OCI-LY7 (cell line): Measurements from ENCODE around the gene ZNF503. TPM values are rescaled to one million over a fixed set of nuclear protein-coding genes. Genes with fewer than 3 reads are reported as not detected.

Source experiments
- BruUV-seq: library from RNA; stranded (reverse); fragments of 400-500 nt; replicated peaks from 2 replicates; lab custom pipeline; 2021; lab: Mats Ljungman, UMichigan
- CTCF ChIA-PET: fragments of 300-600 bp; sonication (Branson Sonifier 250); formaldehyde crosslinking; loops from one replicate; lab custom pipeline; 2022; ENCODE audit warnings: antibody characterized with exemption; ENCODE audit not compliant: unreplicated experiment; lab: Charles Lee
- POLR2A ChIA-PET: fragments of 300-600 bp; sonication (Branson Sonifier 250); formaldehyde crosslinking; loops from one replicate; lab custom pipeline; 2022; ENCODE audit warnings: antibody characterized with exemption; lab: Charles Lee
- DNase-seq: peaks from one replicate; pipeline ENCODE4 v3.0.0-alpha.2; 2015; ENCODE audit warnings: low spot score
- H2AFZ ChIP-seq: fragments of 200-600 bp; sonication (generic), shearing (Covaris generic); 2 replicates; pipeline ENCODE4 v1.6.1; 2014; ENCODE audit warnings: mild to moderate bottlenecking, antibody characterized with exemption, low read length, moderate library complexity
- H3K27ac ChIP-seq: fragments of 200-600 bp; sonication (generic); 2 replicates; pipeline ENCODE4 v1.5.1; 2014; ENCODE audit warnings: mixed run types, low read depth, mild to moderate bottlenecking, moderate library complexity, low read length, inconsistent platforms; ENCODE audit not compliant: poor library complexity, severe bottlenecking
- H3K36me3 ChIP-seq: fragments of 200-600 bp; sonication (generic); 2 replicates; pipeline ENCODE4 v1.6.1; 2014; ENCODE audit warnings: mild to moderate bottlenecking, antibody characterized with exemption, low read length, moderate library complexity, mixed read lengths; ENCODE audit not compliant: insufficient read depth
- H3K4me1 ChIP-seq: fragments of 200-600 bp; sonication (generic); 2 replicates; pipeline ENCODE4 v1.5.1; 2014; ENCODE audit warnings: mild to moderate bottlenecking, low read length; ENCODE audit not compliant: insufficient read depth, poor library complexity, severe bottlenecking
- H3K4me2 ChIP-seq: fragments of 200-600 bp; sonication (generic); 2 replicates; pipeline ENCODE4 v1.6.1; 2014; ENCODE audit warnings: mild to moderate bottlenecking, low read length
- H3K4me3 ChIP-seq: fragments of 200-600 bp; sonication (generic); 2 replicates; pipeline ENCODE4 v1.5.1; 2014; ENCODE audit warnings: mild to moderate bottlenecking, low read depth, low read length; ENCODE audit not compliant: poor library complexity, severe bottlenecking
- H3K79me2 ChIP-seq: fragments of 200-600 bp; sonication (generic); 2 replicates; pipeline ENCODE4 v1.6.1; 2016; ENCODE audit warnings: low read depth, mild to moderate bottlenecking, low read length, moderate library complexity, mixed read lengths; ENCODE audit not compliant: insufficient read depth
- H3K9me2 ChIP-seq: fragments of 200-600 bp; sonication (generic); 2 replicates; pipeline ENCODE4 v1.6.1; 2016; ENCODE audit warnings: mild to moderate bottlenecking, low read length, mixed read lengths; ENCODE audit not compliant: insufficient read depth
- H3K9me3 ChIP-seq: fragments of 200-600 bp; sonication (generic); 2 replicates; pipeline ENCODE4 v1.6.1; 2014; ENCODE audit warnings: mild to moderate bottlenecking, mixed run types, low read length, mixed read lengths
- H4K20me1 ChIP-seq: fragments of 200-600 bp; sonication (generic); 2 replicates; pipeline ENCODE4 v1.6.1; 2014; ENCODE audit warnings: mild to moderate bottlenecking, antibody characterized with exemption, low read length, moderate library complexity, mixed read lengths; ENCODE audit not compliant: insufficient read depth
- EZH2phosphoT487 ChIP-seq: fragments of 200-600 bp; sonication (generic); IDR thresholded peaks from 2 replicates; pipeline ENCODE4 v1.6.1; 2018; ENCODE audit warnings: low read depth, borderline replicate concordance, mild to moderate bottlenecking, mixed run types, antibody characterized with exemption, low read length, moderate library complexity, mixed read lengths
- intact Hi-C: fragments of 100-400 bp; cut with micrococcal nuclease; formaldehyde crosslinking; loops from one replicate; pipeline ENCODE4 v1.10.0; 2022; ENCODE audit not compliant: unreplicated experiment
- total RNA-seq, 2 experiments: library from RNA; depleted of rRNA in 1 of 2; stranded (reverse); fragments of >200 nt in 1 of 2; shearing (Covaris generic) in 1 of 2; gene quantifications; 2 replicates each; pipeline ENCODE4 v1.2.3, GENCODE V29; 2014 to 2022
- TF ChIP-seq, protein P1 (sequence below): fragments of 200-600 bp; sonication (generic); conservative IDR thresholded peaks from 2 replicates; pipeline ENCODE4 v1.5.1; 2014; ENCODE audit warnings: mild to moderate bottlenecking, antibody characterized with exemption, low read length, moderate library complexity, mixed read lengths

ZNF503 gene
- total RNA-seq, 2 experiments from 2014 or later: not detected

DNA sequence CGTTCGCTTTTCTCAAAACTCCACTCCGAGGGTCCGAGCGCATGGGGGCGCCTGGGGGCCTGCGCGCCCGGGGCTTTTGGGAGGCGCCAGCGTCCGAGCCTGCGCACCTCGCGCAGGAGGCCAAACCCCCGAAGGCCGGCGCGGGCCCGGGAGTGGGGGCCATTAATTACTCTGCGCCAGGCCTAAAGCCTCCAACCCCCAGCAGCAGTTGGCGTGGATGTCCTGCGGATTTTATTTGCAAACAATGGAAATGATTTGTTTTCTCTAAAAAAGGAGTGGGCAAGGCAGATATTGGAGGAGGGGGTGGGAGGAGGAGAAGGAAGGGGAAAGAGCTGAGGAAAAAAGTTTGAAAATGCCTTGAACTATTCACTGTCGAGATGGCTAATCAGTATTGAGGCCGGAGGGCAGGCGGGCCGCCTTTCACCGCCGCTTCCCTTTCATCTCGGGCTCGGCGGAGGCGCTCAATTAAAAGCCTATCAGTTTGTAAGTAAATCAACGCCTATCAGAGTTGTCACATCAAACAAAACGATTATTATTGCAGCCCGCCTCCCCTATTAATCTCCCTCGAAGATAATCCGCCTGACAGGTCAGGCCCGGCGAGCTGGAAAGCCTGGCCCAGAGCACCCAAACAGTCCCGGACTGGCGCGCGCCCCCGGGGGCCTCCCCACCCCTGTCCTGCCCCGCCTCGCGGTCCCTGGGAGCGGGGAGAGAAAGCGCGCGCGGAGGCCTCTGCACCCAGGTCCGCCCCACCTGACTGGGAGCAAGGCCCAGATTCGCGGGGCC, 3.4 kb upstream of the ZNF503 start:
- H3K79me2 ChIP-seq: no peaks in the 10 kb centered on the region
- no peaks in the 10 kb centered on the region for H4K20me1 ChIP-seq
- no peak overlapping the region for H2AFZ ChIP-seq
- CTCF ChIA-PET: no interaction called here
- H3K4me1 ChIP-seq: peaks cover 3% of the 10 kb centered on the region
- H3K27ac ChIP-seq: no peak overlapping the region
- H3K9me2 ChIP-seq: no peaks in the 10 kb centered on the region
- H3K4me3 ChIP-seq: no peak overlapping the region
- H3K36me3 ChIP-seq: no peaks in the 10 kb centered on the region
- POLR2A ChIA-PET: no interaction called here
- intact Hi-C loops: no loop called here
- TF ChIP-seq EZH2phosphoT487: no peak
- TF ChIP-seq, protein P1, sequence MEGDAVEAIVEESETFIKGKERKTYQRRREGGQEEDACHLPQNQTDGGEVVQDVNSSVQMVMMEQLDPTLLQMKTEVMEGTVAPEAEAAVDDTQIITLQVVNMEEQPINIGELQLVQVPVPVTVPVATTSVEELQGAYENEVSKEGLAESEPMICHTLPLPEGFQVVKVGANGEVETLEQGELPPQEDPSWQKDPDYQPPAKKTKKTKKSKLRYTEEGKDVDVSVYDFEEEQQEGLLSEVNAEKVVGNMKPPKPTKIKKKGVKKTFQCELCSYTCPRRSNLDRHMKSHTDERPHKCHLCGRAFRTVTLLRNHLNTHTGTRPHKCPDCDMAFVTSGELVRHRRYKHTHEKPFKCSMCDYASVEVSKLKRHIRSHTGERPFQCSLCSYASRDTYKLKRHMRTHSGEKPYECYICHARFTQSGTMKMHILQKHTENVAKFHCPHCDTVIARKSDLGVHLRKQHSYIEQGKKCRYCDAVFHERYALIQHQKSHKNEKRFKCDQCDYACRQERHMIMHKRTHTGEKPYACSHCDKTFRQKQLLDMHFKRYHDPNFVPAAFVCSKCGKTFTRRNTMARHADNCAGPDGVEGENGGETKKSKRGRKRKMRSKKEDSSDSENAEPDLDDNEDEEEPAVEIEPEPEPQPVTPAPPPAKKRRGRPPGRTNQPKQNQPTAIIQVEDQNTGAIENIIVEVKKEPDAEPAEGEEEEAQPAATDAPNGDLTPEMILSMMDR: no peak
- DNase-seq: no peak
- H3K4me2 ChIP-seq: no peak overlapping the region
- no peaks in the 10 kb centered on the region for H3K9me3 ChIP-seq
- no TSS peak for BruUV-seq

GRCh38 chr10:75403939-75404814, 2.6 kb upstream of the ZNF503 start:
- Histone ChIP-seq H3K4me3 (no peak overlapping the region), H3K36me3 (no peaks in the 10 kb centered on the region), H3K79me2 (no peaks in the 10 kb centered on the region), H3K9me3 (no peaks in the 10 kb centered on the region), H3K4me1 (peaks cover 3% of the 10 kb centered on the region), H3K9me2 (no peaks in the 10 kb centered on the region), H4K20me1 (no peaks in the 10 kb centered on the region), H2AFZ (no peak overlapping the region), H3K27ac (no peak overlapping the region), H3K4me2 (no peak overlapping the region)
- TF ChIP-seq, protein P1: no peak
- TF ChIP-seq EZH2phosphoT487: no peak
- POLR2A ChIA-PET: no interaction called here
- BruUV-seq: no TSS peak
- intact Hi-C loops: no loop called here
- CTCF ChIA-PET: no interaction called here
- no peak for DNase-seq
